ENCODE measurements around the gene CHAMP1. TPM values are rescaled to one million over a fixed set of nuclear protein-coding genes. Genes with fewer than 3 reads are reported as not detected.

The CHAMP1 gene
- total and polyA plus RNA-seq, 2 experiments from 2014 or later, result 12.1 to 20.9 TPM

DNA sequence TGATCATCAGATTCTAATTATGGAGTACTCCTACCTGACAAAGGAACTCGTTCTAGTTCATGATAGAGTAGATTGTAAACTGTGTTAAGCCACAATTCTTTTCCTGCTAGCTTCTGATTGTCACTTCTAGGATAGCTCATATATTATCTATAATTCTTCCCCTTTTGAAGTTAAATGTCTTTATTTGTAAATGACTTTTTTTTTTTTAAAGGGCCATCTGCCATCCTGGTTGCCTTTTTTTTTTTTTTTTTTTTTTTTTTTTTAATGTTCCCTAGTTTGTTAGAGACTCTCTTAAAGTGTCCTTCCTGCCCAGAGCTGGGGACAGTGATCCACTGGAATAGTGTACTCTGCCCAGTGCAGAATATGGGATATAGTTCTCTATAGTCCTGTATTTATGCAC lies 4.3 kb downstream of the CHAMP1 start:
- no peak for DNase-seq (ENCODE audit: low read depth in 1 of 2, low spot score in 1 of 2)
- Histone ChIP-seq H3K27me3 (no peaks in the 10 kb centered on the region), H3K9me3 (ENCODE audit: low read depth) (no peaks in the 10 kb centered on the region), H3K4me3 (no peak overlapping the region), H3K27ac (peak overlapping the region; percentile 45), H3K4me1 (ENCODE audit: low read depth) (peaks cover 28% of the 10 kb centered on the region), H3K36me3 (peaks cover 19% of the 10 kb centered on the region)
- TF ChIP-seq, protein P1, sequence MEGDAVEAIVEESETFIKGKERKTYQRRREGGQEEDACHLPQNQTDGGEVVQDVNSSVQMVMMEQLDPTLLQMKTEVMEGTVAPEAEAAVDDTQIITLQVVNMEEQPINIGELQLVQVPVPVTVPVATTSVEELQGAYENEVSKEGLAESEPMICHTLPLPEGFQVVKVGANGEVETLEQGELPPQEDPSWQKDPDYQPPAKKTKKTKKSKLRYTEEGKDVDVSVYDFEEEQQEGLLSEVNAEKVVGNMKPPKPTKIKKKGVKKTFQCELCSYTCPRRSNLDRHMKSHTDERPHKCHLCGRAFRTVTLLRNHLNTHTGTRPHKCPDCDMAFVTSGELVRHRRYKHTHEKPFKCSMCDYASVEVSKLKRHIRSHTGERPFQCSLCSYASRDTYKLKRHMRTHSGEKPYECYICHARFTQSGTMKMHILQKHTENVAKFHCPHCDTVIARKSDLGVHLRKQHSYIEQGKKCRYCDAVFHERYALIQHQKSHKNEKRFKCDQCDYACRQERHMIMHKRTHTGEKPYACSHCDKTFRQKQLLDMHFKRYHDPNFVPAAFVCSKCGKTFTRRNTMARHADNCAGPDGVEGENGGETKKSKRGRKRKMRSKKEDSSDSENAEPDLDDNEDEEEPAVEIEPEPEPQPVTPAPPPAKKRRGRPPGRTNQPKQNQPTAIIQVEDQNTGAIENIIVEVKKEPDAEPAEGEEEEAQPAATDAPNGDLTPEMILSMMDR (IDR thresholded peaks at IDR 0.05; ENCODE audit: low read depth, low read length), result no peak

DNA sequence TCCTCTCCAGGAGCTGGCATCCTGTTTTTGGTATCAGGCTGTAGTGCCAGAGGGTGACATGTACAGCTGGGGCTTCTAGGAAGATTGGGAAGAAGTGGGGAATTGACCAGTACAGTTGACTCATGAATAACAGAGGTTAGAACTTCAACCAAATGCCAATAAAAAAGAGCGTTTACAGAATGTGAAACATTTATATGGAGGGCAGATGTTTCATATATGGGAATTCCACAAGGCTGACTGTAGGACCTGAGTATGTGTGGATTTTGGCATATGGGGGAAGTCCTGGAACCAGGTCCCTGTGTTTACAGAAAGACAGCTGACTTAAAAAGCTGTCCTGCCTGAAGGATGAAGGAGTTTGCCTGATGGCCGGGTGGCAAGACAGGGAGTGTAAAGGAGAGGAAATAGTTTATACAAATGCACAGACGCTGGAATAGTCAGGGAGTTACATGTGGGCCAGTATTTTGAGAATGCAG lies 5.2 kb downstream of the CHAMP1 start:
- Histone ChIP-seq H3K4me3 (no peak overlapping the region), H3K27me3 (no peaks in the 10 kb centered on the region), H3K4me1 (ENCODE audit: low read depth) (peaks cover 28% of the 10 kb centered on the region), H3K36me3 (peaks cover 26% of the 10 kb centered on the region), H3K9me3 (ENCODE audit: low read depth) (no peaks in the 10 kb centered on the region), H3K27ac (peak overlapping the region; percentile 29)
- peak in 1 of 2 donors; percentile 58 for DNase-seq (ENCODE audit: low read depth in 1 of 2, low spot score in 1 of 2)
- TF ChIP-seq, protein P1 (IDR thresholded peaks at IDR 0.05; ENCODE audit: low read depth, low read length), result no peak

DNA sequence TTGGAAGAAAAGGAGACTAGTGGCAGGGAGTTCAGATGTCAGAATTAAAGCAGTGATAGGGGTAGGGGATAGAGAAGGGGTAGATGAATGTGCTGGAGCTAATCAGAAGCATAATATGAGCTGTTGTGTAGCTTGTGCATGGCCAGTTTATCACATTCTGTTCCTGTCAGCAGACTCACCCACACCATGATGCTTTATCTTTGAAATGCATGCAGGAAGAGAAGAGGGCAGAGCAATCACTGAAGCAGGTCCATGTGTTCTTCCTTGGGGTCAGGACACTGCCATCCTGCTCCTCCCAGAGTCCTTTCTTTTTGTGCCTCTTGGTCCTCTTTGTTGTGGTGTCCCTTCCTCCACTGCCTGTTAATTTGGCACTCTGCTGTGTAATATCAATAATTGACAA lies 5.8 kb downstream of the CHAMP1 start:
- TF ChIP-seq, protein P1 (IDR thresholded peaks at IDR 0.05; ENCODE audit: low read depth, low read length), result no peak
- H3K27ac ChIP-seq, result peak overlapping the region; percentile 29
- H3K27me3 ChIP-seq, result no peaks in the 10 kb centered on the region
- peaks cover 31% of the 10 kb centered on the region for H3K36me3 ChIP-seq
- H3K4me3 ChIP-seq, result no peak overlapping the region
- H3K9me3 ChIP-seq (ENCODE audit: low read depth), result no peaks in the 10 kb centered on the region
- no peak for DNase-seq (ENCODE audit: low read depth in 1 of 2, low spot score in 1 of 2)
- peaks cover 28% of the 10 kb centered on the region for H3K4me1 ChIP-seq (ENCODE audit: low read depth)

DNA sequence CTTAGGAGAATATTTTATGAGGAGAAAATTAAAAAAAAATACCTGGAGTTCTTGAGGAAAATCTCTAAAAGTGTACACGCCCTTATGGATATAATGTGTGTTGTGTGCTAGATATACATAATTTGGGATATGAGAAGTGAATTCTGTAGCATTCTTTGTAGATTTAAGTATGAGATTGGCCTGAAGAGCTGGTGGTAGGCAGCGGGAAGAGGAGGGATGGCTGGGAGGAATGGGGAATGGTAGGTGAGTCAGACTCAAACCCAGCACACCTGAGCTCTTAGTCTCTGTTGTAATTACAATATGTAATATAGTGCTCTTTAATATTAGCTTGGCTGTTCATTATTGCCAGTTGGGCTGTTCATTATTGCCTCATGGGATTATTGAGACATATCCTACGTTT lies 7.0 kb downstream of the CHAMP1 start:
- Histone ChIP-seq H3K4me1 (ENCODE audit: low read depth) (peaks cover 20% of the 10 kb centered on the region), H3K4me3 (no peak overlapping the region), H3K9me3 (ENCODE audit: low read depth) (no peaks in the 10 kb centered on the region), H3K27me3 (no peaks in the 10 kb centered on the region), H3K36me3 (peaks cover 40% of the 10 kb centered on the region), H3K27ac (no peak overlapping the region)
- TF ChIP-seq, protein P1 (IDR thresholded peaks at IDR 0.05; ENCODE audit: low read depth, low read length), result no peak
- DNase-seq (ENCODE audit: low read depth in 1 of 2, low spot score in 1 of 2), result no peak

DNA sequence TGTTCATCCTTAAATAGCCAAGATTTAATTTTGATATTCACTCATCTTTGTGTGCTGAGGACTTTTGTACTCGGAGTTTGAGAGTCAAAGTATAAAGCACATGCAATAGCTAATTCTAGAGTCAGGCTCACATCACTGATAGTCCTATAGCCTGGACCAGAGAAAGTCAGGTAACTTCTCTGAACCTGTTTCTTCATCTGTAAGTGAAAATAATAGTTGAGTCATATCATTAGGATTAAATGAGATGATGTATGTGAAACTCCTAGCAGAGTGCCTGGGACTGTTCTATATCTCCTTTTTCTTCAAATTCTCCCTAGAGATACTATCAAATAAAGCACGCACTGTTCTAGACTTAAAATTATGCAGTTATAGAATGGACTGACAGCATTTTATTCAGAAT lies 9.0 kb downstream of the CHAMP1 start:
- Histone ChIP-seq H3K27me3 (no peaks in the 10 kb centered on the region), H3K9me3 (ENCODE audit: low read depth) (no peaks in the 10 kb centered on the region), H3K36me3 (peaks cover 42% of the 10 kb centered on the region), H3K4me3 (no peak overlapping the region), H3K27ac (no peak overlapping the region), H3K4me1 (ENCODE audit: low read depth) (peaks cover 14% of the 10 kb centered on the region)
- TF ChIP-seq, protein P1 (IDR thresholded peaks at IDR 0.05; ENCODE audit: low read depth, low read length), result no peak
- DNase-seq (ENCODE audit: low read depth in 1 of 2, low spot score in 1 of 2), result no peak

DNA sequence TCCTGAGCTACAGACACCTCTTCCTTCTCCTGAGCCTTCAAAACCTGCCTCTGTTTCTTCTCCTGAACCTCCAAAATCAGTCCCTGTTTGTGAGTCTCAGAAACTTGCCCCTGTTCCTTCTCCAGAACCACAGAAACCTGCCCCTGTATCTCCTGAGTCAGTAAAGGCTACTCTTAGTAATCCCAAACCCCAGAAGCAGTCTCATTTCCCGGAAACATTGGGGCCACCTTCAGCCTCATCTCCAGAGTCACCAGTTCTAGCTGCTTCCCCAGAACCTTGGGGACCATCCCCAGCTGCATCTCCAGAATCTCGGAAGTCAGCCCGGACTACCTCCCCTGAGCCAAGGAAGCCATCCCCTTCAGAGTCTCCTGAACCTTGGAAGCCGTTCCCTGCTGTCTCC lies 10.0 kb downstream of the CHAMP1 start:
- no peak for DNase-seq (ENCODE audit: low read depth in 1 of 2, low spot score in 1 of 2)
- no peaks in the 10 kb centered on the region for H3K9me3 ChIP-seq (ENCODE audit: low read depth)
- H3K4me3 ChIP-seq, result no peak overlapping the region
- H3K27ac ChIP-seq, result no peak overlapping the region
- H3K4me1 ChIP-seq (ENCODE audit: low read depth), result peaks cover 6% of the 10 kb centered on the region
- peaks cover 42% of the 10 kb centered on the region for H3K36me3 ChIP-seq
- TF ChIP-seq, protein P1 (IDR thresholded peaks at IDR 0.05; ENCODE audit: low read depth, low read length), result no peak
- no peaks in the 10 kb centered on the region for H3K27me3 ChIP-seq
